ENCODE measurements around the gene CWF19L1. TPM values are rescaled to one million over a fixed set of nuclear protein-coding genes. Genes with fewer than 3 reads are reported as not detected.
"Not testable (repeated sequence)": the region's sequence is repeated elsewhere in the genome, so short reads cannot be mapped to it uniquely, and the experiment has no call there.

CWF19L1 gene
- total RNA-seq, 1 experiment from 2014 or later, result 22.9 TPM

DNA sequence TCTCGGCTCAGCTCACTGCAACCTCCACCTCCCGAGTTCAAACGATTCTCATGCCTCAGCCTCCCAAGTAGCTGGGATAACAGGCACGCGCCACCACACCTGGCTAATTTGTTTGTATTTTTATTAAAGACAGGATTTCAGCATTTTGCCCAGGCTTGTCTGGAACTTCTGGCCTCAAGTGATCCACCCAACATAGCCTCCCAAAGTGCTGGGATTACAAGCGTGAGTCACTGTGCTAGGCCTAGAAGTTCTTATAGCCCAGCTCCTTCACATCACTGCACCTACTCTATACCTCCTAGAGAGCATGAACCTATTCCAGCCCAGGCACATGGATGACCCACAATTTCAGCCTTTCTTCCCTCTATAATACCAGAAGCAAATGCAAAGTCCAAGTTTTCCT, 20.3 kb upstream of the CWF19L1 start:
- DNase-seq, result no peak
- CTCF ChIA-PET, result no interaction called here
- H3K27me3 Mint-ChIP-seq (ENCODE audit: unreplicated experiment), result peaks cover 15% of the 10 kb centered on the region
- H3K27ac Mint-ChIP-seq (ENCODE audit: unreplicated experiment), result no peak overlapping the region
- no peak overlapping the region for H3K4me3 Mint-ChIP-seq (ENCODE audit: low read depth, unreplicated experiment)
- TF ChIP-seq, protein P1, sequence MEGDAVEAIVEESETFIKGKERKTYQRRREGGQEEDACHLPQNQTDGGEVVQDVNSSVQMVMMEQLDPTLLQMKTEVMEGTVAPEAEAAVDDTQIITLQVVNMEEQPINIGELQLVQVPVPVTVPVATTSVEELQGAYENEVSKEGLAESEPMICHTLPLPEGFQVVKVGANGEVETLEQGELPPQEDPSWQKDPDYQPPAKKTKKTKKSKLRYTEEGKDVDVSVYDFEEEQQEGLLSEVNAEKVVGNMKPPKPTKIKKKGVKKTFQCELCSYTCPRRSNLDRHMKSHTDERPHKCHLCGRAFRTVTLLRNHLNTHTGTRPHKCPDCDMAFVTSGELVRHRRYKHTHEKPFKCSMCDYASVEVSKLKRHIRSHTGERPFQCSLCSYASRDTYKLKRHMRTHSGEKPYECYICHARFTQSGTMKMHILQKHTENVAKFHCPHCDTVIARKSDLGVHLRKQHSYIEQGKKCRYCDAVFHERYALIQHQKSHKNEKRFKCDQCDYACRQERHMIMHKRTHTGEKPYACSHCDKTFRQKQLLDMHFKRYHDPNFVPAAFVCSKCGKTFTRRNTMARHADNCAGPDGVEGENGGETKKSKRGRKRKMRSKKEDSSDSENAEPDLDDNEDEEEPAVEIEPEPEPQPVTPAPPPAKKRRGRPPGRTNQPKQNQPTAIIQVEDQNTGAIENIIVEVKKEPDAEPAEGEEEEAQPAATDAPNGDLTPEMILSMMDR (IDR thresholded peaks at IDR 0.05; ENCODE audit: unreplicated experiment), result no peak
- H3K9me3 Mint-ChIP-seq (ENCODE audit: low read depth, unreplicated experiment), result no peaks in the 10 kb centered on the region
- peaks cover 18% of the 10 kb centered on the region for H3K4me1 Mint-ChIP-seq (ENCODE audit: low read depth, unreplicated experiment)
- BruUV-seq (replicated peaks), result no TSS peak
- intact Hi-C loops (cut with micrococcal nuclease; ENCODE audit: unreplicated experiment), result no loop called here
- H3K36me3 Mint-ChIP-seq (ENCODE audit: insufficient read depth, unreplicated experiment), result peaks cover 14% of the 10 kb centered on the region

DNA sequence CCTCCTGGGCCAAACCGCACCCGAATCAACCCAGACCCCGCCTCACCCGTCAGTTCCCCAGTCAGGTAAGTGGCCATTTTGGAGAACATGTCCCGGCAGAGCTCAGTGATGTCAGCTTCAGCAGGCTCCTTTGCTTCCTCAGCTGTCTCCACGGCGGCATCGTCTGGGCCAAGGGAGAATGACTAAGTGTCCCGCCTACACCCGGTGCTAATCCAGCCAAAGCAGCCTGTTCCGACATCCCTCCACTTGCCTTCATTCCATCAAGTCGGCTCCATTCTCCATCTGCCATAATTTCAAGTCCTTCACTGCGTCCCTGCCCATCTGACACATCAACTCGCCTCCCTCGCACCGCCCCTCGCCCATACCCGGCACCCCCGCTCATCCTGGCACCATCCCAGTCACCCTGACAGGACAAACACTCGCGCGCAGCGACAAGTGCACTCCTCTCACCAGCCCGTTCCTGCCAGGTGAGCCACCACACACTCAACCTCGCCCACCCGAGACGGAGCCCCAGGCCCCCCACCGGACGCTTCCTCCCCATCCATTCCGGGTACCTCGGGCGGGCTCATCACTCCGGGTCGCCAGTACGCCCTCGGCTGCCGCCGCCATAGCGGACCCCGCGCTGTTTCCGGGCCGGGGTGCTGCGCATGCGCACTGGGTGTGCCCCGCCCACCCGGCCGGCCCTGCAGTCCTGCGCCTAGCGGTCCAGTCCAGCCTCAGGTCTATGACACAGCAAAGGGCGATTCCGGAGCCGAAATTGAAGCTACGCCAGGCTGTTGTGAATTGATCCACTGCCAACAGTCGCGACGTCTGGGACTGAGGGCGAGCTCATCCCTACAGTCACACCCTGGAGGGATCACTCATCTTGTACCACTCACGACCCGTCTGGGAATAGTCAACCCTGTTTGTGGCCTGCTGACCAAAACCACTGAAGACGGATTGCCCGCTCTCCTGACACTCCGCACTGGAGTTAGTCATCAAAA, 18.9 kb upstream of the CWF19L1 start, which contains the start of gene BLOC1S2:
BLOC1S2 (minus strand) TSS at position 630 of the 983 bp plus-strand sequence; CDS start at position 609, 21 bp downstream.
- H3K27ac Mint-ChIP-seq (ENCODE audit: unreplicated experiment), result peak within 1 kb of the TSS; percentile 84
- peaks cover 9% of the 10 kb centered on the region for H3K4me1 Mint-ChIP-seq (ENCODE audit: low read depth, unreplicated experiment)
- H3K27me3 Mint-ChIP-seq (ENCODE audit: unreplicated experiment), result peaks cover 2% of the 10 kb centered on the region
- H3K36me3 Mint-ChIP-seq (ENCODE audit: insufficient read depth, unreplicated experiment), result peaks cover 14% of the 10 kb centered on the region
- no peaks in the 10 kb centered on the region for H3K9me3 Mint-ChIP-seq (ENCODE audit: low read depth, unreplicated experiment)
- CTCF ChIA-PET, result interaction anchor here (0.7 kb wide), 1 partner anchor 196 kb away, joined by 3 read pairs; no protein-coding TSS in a partner anchor
- TF ChIP-seq, protein P1 (IDR thresholded peaks at IDR 0.05; ENCODE audit: unreplicated experiment), result no peak
- intact Hi-C loops (cut with micrococcal nuclease; ENCODE audit: unreplicated experiment), result no loop called here
- BruUV-seq (replicated peaks), result no TSS peak
- DNase-seq, result peak; percentile 89
- peak within 1 kb of the TSS; percentile 95 for H3K4me3 Mint-ChIP-seq (ENCODE audit: low read depth, unreplicated experiment)

DNA sequence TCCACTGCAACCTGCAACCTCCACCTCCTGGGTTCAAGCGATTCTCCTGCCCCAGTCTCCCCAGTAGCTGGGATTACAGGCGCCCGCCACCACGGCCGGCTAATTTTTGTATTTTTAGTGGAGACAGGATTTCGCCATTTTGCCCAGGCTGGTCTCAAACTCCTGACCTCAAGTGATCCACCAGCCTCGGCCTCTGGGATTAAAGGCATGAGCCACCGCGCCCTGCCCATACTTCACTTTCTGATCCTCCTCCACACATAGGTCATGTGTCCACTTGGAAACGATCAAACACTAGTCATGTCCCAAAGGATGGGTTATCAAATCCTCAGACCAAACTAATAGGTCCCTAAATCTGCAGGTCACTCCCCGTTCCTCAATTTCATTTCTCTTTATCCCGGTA, 17.9 kb upstream of the CWF19L1 start:
- BruUV-seq (replicated peaks); DNase-seq; H3K27ac Mint-ChIP-seq (ENCODE audit: unreplicated experiment); H3K4me1 Mint-ChIP-seq (ENCODE audit: low read depth, unreplicated experiment); intact Hi-C loops (cut with micrococcal nuclease; ENCODE audit: unreplicated experiment); CTCF ChIA-PET; H3K27me3 Mint-ChIP-seq (ENCODE audit: unreplicated experiment); H3K9me3 Mint-ChIP-seq (ENCODE audit: low read depth, unreplicated experiment): not testable (repeated sequence)
- peaks cover 14% of the 10 kb centered on the region for H3K36me3 Mint-ChIP-seq (ENCODE audit: insufficient read depth, unreplicated experiment)
- H3K4me3 Mint-ChIP-seq (ENCODE audit: low read depth, unreplicated experiment), result peak overlapping the region; percentile 95

DNA sequence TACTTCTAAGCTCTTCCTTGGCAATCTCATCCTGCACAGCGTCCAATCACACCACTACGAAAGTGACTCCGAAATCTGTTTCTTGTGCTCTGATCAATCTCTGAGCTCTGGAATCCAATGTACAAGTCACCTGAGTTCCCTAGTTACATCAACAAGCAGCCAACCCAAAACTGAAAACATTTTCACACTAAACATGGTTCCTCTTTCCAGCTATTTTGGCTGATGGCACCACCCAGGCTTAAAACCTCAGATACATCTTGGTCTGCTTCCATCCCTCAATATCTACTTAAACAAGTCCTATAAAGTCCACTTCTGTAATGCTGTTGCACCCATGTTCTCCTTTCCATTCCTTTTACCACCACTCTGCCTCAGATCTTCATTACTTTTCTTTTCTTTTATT, 15.5 kb upstream of the CWF19L1 start:
- intact Hi-C loops (cut with micrococcal nuclease; ENCODE audit: unreplicated experiment), result no loop called here
- BruUV-seq (replicated peaks), result no TSS peak
- CTCF ChIA-PET, result no interaction called here
- H3K4me1 Mint-ChIP-seq (ENCODE audit: low read depth, unreplicated experiment), result peaks cover 9% of the 10 kb centered on the region
- H3K9me3 Mint-ChIP-seq (ENCODE audit: low read depth, unreplicated experiment), result no peaks in the 10 kb centered on the region
- H3K27ac Mint-ChIP-seq (ENCODE audit: unreplicated experiment), result no peak overlapping the region
- H3K36me3 Mint-ChIP-seq (ENCODE audit: insufficient read depth, unreplicated experiment), result peaks cover 14% of the 10 kb centered on the region
- no peaks in the 10 kb centered on the region for H3K27me3 Mint-ChIP-seq (ENCODE audit: unreplicated experiment)
- no peak for DNase-seq
- TF ChIP-seq, protein P1 (IDR thresholded peaks at IDR 0.05; ENCODE audit: unreplicated experiment), result no peak
- no peak overlapping the region for H3K4me3 Mint-ChIP-seq (ENCODE audit: low read depth, unreplicated experiment)

DNA sequence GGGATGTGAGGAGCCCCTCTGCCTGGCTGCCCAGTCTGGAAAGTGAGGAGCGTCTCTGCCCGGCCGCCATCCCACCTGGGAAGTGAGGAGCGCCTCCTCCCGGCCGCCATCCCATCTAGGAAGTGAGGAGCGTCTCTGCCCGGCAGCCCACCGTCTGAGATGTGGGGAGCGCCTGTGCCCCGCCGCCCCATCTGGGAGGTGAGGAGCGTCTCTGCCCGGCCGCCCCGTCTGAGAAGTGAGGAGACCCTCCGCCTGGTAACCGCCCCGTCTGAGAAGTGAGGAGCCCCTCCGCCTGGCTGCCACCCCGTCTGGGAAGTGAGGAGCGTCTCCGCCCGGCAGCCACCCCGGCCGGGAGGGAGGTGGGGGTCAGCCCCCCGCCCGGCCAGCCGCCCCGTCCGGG, 9.5 kb upstream of the CWF19L1 start:
- intact Hi-C loops (cut with micrococcal nuclease; ENCODE audit: unreplicated experiment); BruUV-seq (replicated peaks); H3K27me3 Mint-ChIP-seq (ENCODE audit: unreplicated experiment); H3K4me3 Mint-ChIP-seq (ENCODE audit: low read depth, unreplicated experiment); H3K9me3 Mint-ChIP-seq (ENCODE audit: low read depth, unreplicated experiment); H3K4me1 Mint-ChIP-seq (ENCODE audit: low read depth, unreplicated experiment); CTCF ChIA-PET; H3K27ac Mint-ChIP-seq (ENCODE audit: unreplicated experiment); H3K36me3 Mint-ChIP-seq (ENCODE audit: insufficient read depth, unreplicated experiment); DNase-seq: not testable (repeated sequence)
